HG03039 (cell line): ENCODE measurements around the gene FBXO10.
"Not testable (repeated sequence)": the region's sequence is repeated elsewhere in the genome, so short reads cannot be mapped to it uniquely, and the experiment has no call there.

Experiments used
- ATAC-seq: cut with Tn5 transposase; IDR thresholded peaks from one replicate; pipeline ENCODE4 v1.9.1; 2021; ENCODE audit warnings: mild to moderate bottlenecking, moderate library complexity; ENCODE audit not compliant: unreplicated experiment

Gene FBXO10

DNA sequence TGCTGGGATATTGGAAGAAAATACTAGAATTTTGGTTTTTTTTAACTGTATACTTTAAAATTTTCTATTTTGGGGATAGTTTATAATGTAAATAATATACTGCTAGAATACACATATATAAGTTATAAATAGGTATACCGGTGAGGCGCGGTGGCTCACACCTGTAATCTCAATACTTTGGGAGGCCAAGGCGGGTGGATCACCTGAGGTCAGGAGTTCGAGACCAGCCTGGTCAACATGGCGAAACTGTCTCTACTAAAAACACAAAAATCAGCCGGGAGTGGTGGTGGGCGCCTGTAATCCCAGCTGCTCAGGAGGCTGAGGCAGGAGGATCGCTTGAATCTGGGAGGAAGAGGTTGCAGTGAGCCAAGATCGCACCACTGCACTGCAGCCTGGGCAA lies 61.8 kb downstream of the FBXO10 start:
- not testable (repeated sequence) for ATAC-seq

DNA sequence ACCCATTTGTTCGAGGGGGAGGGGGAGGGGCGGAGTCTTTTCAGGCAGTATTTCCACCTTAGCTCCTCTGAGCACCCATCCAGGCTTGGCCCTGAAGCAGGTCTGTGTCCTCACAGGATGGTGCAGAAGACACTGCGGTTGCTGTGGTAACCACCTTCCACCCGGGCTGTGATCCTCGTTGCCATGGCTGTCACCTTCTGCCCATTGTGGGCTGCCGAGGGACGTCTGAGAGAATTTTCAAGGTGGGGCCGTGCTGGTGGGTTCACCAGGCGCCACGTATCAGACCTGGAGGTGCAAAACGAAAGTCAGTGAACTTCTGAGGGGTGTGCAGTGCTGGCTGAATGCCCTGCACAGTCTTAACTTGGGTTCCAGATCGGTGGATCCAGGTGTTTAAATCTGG lies 63.7 kb downstream of the FBXO10 start:
- no peak for ATAC-seq

GRCh38 chr9:37511016-37512010 lies 64.9 kb downstream of the FBXO10 start:
- ATAC-seq: no peak

DNA sequence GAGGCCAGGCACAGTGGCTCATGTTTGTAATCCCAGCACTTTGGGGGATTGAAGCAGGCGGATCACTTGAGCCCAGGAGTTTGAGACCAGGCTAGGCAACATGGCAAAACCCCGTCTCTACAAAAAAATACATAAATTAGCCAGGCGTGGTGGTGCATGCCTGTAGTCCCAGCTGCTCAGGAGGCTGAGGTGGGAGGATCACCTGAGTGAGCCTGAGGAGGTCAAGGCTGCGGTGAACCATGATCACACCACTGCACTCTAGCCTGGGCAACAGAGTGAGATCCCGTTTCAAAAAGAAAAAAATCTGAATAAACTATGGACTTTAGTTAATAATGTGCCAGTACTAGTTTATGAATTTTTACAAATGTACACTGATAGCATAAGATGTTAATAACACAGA lies 66.1 kb downstream of the FBXO10 start:
- ATAC-seq: not testable (repeated sequence)

GRCh38 chr9:37509536-37509935 lies 66.6 kb downstream of the FBXO10 start:
- no peak for ATAC-seq

GRCh38 chr9:37508834-37509206 lies 67.4 kb downstream of the FBXO10 start:
- ATAC-seq: no peak

DNA sequence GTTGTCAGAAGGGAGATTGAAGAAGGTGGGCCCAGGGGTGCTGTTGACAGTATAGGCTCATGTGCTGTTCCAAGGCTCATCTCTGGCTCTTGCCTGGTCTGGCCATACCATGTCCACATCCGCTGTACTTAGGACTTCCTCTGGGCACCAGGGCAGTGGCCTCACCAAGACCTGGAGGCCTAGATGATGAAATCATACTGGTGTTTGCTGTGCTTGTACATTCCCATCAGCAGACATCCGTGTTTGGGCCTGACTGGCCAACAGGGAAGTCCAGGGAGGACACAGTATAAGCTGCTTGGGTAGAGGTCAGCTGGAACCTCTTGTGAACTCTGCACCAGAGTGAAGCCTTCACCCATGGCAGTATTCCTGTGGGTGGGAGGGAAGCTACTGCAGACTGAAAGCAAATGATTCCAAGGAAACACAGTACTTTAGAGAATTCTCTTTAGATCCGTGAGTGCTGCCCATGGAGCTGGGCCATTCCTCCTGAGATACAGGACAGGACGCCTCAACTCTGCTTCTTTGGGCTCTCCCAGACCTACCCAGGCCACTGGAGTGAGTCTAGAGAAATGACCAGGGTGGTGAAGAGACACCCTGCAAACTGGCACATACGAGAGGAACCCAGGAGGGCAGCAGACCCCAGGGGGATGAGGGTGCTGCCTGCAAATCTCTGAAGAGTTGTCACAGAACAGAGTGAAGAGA lies 67.9 kb downstream of the FBXO10 start:
- ATAC-seq: no peak

DNA sequence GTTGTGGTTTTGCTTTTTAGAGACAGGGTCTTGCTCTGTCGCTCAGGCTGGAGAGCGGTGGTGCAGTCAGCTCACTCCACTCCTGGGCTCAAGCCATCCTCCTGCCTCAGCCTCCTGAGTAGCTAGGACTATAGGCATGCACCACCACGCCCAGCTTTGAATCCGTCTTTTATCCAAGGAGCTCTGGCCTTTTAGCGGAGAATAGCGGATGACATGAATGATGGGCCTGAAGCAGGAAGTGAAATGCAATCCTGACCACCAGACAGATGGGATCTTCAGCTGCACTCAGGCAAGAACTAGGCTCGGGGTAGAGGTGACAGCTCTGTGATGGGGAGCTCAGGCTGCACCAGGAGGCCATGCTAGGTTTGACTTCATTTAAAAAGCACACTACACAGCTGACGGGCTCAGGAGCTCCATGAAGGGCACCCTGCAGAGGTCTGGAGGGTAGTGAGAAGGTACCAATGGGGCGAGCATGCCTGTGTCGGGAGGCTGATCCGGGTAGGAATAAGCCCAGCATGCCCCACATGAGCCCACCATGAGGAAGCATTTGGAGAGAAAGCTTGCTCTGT lies 68.5 kb downstream of the FBXO10 start:
- no peak for ATAC-seq

- ATAC-seq: no peak
Measured at GRCh38 chr9:37504605-37505004, 71.6 kb downstream of the FBXO10 start.

- no peak for ATAC-seq
Measured at GRCh38 chr9:37503736-37504135, 72.4 kb downstream of the FBXO10 start.

GRCh38 chr9:37501957-37502596 lies 74.1 kb downstream of the FBXO10 start:
- ATAC-seq: no peak

DNA sequence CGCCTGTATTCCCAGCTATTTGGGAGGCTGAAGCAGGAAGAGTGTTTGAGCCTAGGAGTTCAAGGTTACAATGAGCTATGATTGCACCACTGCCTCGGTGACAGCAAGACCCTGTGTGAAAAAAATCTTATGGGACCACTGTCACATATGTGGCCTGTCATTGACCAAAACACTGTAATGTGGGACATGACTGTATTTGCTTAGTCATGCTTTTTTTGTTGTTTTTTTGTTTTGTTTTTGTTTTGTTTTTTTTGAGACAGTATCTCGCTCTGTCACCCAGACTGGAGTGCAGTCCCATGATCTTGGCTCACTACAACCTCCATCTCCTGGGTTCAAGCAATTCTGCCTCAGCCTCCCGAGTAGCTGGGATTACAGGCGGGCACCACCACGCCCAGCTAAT lies 76.9 kb downstream of the FBXO10 start:
- ATAC-seq: no peak

DNA sequence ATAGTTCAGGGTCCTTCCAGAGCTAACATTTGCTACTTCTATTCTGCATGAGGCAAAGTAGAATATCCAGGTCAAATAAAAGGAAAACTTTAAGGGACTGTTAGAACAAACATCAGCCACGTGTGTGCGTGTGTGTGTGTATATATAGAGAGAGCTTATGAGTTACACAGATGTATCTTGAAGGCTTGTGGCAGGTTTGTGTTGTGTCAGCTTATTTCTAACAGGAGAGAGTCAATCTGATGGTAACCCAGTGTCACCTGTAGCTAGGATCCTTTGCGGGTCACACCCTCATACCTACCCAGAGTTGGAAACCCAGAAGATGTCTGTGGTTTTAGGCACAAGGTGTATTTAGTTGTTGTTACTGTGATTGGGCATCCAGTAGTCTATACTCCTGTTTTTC lies 77.7 kb downstream of the FBXO10 start:
- no peak for ATAC-seq

DNA sequence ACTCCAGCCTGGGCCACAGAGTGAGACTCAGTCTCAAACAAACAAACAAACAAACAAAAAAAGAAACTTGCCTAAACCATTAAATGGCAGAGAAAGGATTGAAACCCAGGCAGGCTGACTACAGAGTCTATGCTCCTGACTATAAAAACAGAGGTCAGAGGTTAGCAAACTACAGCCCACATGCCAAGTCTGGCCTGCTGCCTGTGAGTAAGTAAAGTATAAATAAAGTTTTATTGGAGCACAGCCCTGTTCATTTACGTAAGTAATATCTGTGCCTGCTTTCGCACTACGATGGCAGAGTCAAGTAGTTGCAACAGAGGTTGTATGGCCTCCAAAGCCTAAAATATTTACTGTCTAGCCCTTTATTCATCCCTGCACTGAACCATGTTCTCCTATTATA lies 78.9 kb downstream of the FBXO10 start:
- ATAC-seq: no peak

DNA sequence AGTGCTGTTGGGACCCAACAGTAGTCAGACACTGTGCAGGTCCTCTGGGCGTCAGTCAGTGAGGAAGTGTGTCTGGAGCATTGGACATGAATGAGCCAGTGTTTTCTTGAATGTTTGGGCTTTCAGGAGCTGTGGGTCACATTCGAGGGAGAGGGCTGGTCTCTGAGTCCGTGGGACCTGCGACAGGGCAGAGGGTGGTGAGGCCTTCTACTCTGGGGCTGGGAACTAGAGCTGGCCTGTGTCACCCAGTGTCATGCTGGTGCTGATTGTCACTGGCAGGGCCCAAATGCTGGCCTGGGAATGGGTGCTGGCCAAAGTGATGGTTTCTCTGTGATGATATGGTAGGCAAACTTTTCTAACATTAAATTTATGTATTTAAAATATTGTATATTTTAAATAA lies 80.2 kb downstream of the FBXO10 start:
- ATAC-seq: no peak

- no peak for ATAC-seq
Measured at GRCh38 chr9:37495571-37495970, 80.6 kb downstream of the FBXO10 start.

- no peak for ATAC-seq
Measured at GRCh38 chr9:37491939-37492338, 84.2 kb downstream of the FBXO10 start.

DNA sequence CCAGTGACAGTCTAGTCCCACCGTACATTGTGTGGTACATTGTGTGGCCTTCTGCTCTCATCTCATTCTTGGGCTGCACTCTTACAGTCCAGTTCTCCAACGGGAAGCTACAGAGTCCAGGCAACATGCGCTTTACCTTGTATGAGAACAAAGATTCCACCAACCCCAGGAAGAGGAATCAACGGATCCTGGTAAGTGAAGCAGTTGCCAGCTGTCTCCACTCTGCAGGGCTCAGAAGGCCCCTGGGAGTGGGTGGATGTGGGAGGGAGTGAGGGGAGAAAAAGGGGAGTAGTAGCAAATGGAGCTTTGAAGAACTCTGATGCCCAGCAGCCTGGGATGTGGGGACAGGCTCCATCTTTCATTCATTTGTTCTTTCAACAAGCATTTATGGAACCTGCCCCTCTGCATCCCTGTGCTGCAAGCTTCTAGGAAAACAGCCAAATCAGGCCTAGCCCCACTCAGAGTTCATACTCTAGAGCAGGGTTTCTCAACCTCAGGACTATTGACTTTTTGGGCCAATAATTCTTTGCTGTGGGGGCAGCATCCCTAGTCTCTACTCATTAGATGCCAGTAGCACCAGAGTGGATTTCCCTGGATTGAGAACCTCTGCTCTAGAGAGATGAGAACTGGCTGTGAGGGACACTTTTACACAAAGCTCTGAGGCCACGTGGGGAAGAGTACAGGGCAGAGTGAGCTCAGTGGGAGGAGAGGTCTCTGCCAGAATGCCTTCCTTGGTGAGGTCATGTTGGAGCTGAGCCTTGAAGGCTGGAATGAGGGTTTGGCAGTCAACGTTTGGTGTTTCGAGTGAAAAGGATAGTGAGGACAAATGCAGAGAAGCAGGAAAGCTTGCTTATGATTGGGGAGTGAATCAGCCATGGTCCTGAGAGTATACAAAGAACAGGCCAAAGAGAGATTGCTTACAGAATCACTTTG lies 89.3 kb downstream of the FBXO10 start:
- no peak for ATAC-seq

DNA sequence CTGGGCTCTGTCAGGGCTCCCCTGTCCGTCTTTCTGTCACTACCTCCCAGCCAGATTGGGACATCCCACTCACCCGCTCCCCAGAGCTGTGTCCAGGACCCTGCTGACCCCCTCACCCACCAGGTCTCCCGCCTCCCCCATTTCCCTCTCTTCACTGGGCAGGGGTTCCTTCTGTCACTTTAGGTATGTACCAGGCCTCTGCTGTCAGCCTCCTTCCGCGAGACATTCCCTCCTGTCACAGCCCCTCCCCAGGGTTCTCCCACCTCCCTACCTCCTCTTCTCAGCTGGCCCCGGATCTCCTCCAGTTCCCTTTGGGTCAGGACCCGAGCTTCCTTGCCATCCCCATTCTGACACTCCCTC lies 89.9 kb downstream of the FBXO10 start:
- ATAC-seq: no peak
